CD4-positive, alpha-beta memory T cell (primary cell): Measurements from ENCODE around the gene TAGLN. TPM values are rescaled to one million over a fixed set of nuclear protein-coding genes. Genes with fewer than 3 reads are reported as not detected.
A peak's percentile ranks its signal among the peaks of the same experiment; 100 is the strongest.

Experiments
- CTCF ChIA-PET: fragments of 350-600 bp; sonication (Branson Sonifier 250); formaldehyde crosslinking; loops from one replicate; lab custom pipeline; 2021; ENCODE audit warnings: inconsistent platforms; ENCODE audit not compliant: partially characterized antibody; lab: Charles Lee
- POLR2A ChIA-PET: fragments of 350-600 bp; sonication (Branson Sonifier 250); formaldehyde crosslinking; loops from one replicate; lab custom pipeline; 2021; ENCODE audit not compliant: partially characterized antibody; lab: Charles Lee
- DNase-seq, 5 donors: peaks; one replicate each; pipeline versions ENCODE4 v3.0.0 to v3.0.0-alpha.2; 2020 to 2022; ENCODE audit warnings: mixed read lengths in 1 of 5
- H3K27ac ChIP-seq: one replicate; pipeline ENCODE4 v1.7.0; 2013; ENCODE audit warnings: low read depth, low read length
- H3K27me3 ChIP-seq: 2 replicates; pipeline ENCODE4 v1.7.0; 2013; ENCODE audit warnings: mild to moderate bottlenecking, low read length, moderate library complexity; ENCODE audit not compliant: insufficient read depth
- H3K36me3 ChIP-seq: 2 replicates; pipeline ENCODE4 v1.7.0; 2013; ENCODE audit warnings: mild to moderate bottlenecking, low read length, moderate library complexity; ENCODE audit not compliant: insufficient read depth
- H3K4me1 ChIP-seq: 2 replicates; pipeline ENCODE4 v1.7.0; 2013; ENCODE audit warnings: mild to moderate bottlenecking, low read length, moderate library complexity; ENCODE audit not compliant: insufficient read depth
- H3K4me3 ChIP-seq, 2 donors: one replicate each; pipeline ENCODE4 v1.7.0; 2013; ENCODE audit warnings: low read length in 2 of 2, mild to moderate bottlenecking in 1 of 2
- H3K9me3 ChIP-seq, 2 donors: one replicate each; pipeline ENCODE4 v1.7.0; 2013; ENCODE audit warnings: low read length in 2 of 2, control low read depth in 1 of 2; ENCODE audit not compliant: control insufficient read depth in 1 of 2
- H3K27ac Mint-ChIP-seq, 7 donors: one replicate each; pipeline ENCODE4 v1.8.0; 2020 to 2021; ENCODE audit warnings: mixed read lengths in 7 of 7, mild to moderate bottlenecking in 6 of 7, inconsistent platforms in 3 of 7, moderate library complexity in 3 of 7
- H3K27me3 Mint-ChIP-seq, 2 donors: one replicate each; pipeline ENCODE4 v1.8.0; 2020 to 2021; ENCODE audit warnings: mixed read lengths in 2 of 2
- H3K36me3 Mint-ChIP-seq, 2 donors: one replicate each; pipeline ENCODE4 v1.8.0; 2020 to 2021; ENCODE audit warnings: mixed read lengths in 2 of 2, inconsistent platforms in 1 of 2, mild to moderate bottlenecking in 1 of 2
- H3K4me1 Mint-ChIP-seq, 4 donors: one replicate each; pipeline ENCODE4 v1.8.0; 2020 to 2021; ENCODE audit warnings: mixed read lengths in 4 of 4, mild to moderate bottlenecking in 1 of 4
- H3K4me3 Mint-ChIP-seq, 8 donors: one replicate each; pipeline ENCODE4 v1.8.0; 2020 to 2021; ENCODE audit warnings: mixed read lengths in 8 of 8, mild to moderate bottlenecking in 7 of 8, moderate library complexity in 6 of 8, inconsistent platforms in 3 of 8
- H3K9me3 Mint-ChIP-seq, 8 donors: one replicate each; pipeline ENCODE4 v1.8.0; 2020 to 2021; ENCODE audit warnings: mixed read lengths in 8 of 8, mild to moderate bottlenecking in 5 of 8, inconsistent platforms in 3 of 8, moderate library complexity in 1 of 8
- intact Hi-C: fragments of 100-400 bp; cut with micrococcal nuclease; formaldehyde crosslinking; loops from one replicate; pipeline ENCODE4 v1.15.1; 2023
- polyA plus RNA-seq, 2 donors: library from polyadenylated mRNA; unstranded; fragments of 300-500 nt; fragmentation: Illumina TruSeq; gene quantifications; one replicate each; pipeline ENCODE4 v1.2.3, GENCODE V29; 2021
- total RNA-seq, 2 experiments: library from RNA; stranded (reverse); gene quantifications; one replicate each; pipeline ENCODE4 v1.2.3, GENCODE V29; 2021

The TAGLN gene
- total and polyA plus RNA-seq, 4 experiments from 2014 or later, result 0.15 to 19.7 (median 9.0) TPM

GRCh38 chr11:117189941-117190544 lies 9.1 kb upstream of the TAGLN start:
- Mint-ChIP-seq H3K9me3 (no peaks in the 10 kb centered on the region), H3K4me3 (no peak overlapping the region), H3K27ac (peak overlapping the region in 2 of 7 donors; percentile 59 to 70), H3K4me1 (peaks cover 0 to 17% (median 5%) of the 10 kb centered on the region in 4 donors), H3K27me3 (no peaks in the 10 kb centered on the region), H3K36me3 (peaks cover 5 to 13% of the 10 kb centered on the region in 2 donors)
- Histone ChIP-seq H3K27ac (no peak overlapping the region), H3K4me1 (no peaks in the 10 kb centered on the region), H3K36me3 (peaks cover 8% of the 10 kb centered on the region), H3K9me3 (no peaks in the 10 kb centered on the region), H3K4me3 (no peak overlapping the region), H3K27me3 (no peaks in the 10 kb centered on the region)
- intact Hi-C loops, result no loop called here
- ChIA-PET CTCF (interaction anchor here (1.6 kb wide), 1 partner anchor 9 kb away, joined by 4 read pairs; no protein-coding TSS in a partner anchor), POLR2A (interaction anchor here (0.9 to 4.3 kb wide), 2 partner anchors 11 to 15 kb away, joined by 3 to 20 read pairs; partner anchors contain the start of gene SIDT2)
- no peak for DNase-seq

DNA sequence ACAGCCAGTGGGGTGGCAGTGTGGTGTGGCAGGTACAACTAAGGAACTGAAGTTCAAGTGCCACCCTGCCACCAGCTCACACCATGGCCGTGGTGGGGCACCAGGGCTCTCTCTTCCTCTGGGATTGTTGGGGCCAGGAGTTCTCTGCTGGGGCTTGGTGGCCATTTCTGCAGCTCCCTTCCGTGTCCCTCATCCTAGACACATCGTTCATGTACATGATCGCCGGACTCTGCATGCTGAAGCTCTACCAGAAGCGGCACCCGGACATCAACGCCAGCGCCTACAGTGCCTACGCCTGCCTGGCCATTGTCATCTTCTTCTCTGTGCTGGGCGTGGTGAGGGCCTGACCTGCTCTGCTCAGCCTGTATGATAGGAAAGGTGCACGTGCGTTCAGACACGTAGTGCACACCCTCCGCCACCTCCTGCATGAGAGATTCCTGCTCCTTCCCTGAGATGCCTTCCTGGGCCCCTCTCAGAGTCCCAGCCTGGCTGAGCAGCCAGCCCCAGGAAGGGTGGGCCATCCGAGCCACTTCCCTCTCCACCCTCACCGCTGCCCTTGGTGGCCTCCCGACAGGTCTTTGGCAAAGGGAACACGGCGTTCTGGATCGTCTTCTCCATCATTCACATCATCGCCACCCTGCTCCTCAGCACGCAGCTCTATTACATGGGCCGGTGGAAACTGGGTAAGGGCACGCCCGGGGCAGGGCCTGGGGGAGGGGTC lies 7.3 kb upstream of the TAGLN start:
- no peaks in the 10 kb centered on the region for H3K4me1 ChIP-seq
- H3K36me3 ChIP-seq, result peaks cover 8% of the 10 kb centered on the region
- intact Hi-C loops, result no loop called here
- Mint-ChIP-seq H3K36me3 (peaks cover 5 to 10% of the 10 kb centered on the region in 2 donors), H3K9me3 (no peaks in the 10 kb centered on the region), H3K27me3 (no peaks in the 10 kb centered on the region), H3K27ac (peak overlapping the region in 3 of 7 donors; percentile 27 to 53 (median 43)), H3K4me3 (peak overlapping the region in 1 of 8 donors; percentile 41), H3K4me1 (peaks cover 0 to 20% (median 7%) of the 10 kb centered on the region in 4 donors)
- no peak overlapping the region for H3K4me3 ChIP-seq
- POLR2A ChIA-PET, result interaction anchor here (1.2 to 4.3 kb wide), 2 partner anchors 12 to 38 kb away, joined by 3 to 20 read pairs; partner anchors contain the start of gene SIDT2
- H3K27me3 ChIP-seq, result no peaks in the 10 kb centered on the region
- CTCF ChIA-PET, result interaction anchor here (1.6 kb wide), 1 partner anchor 11 kb away, joined by 4 read pairs; no protein-coding TSS in a partner anchor
- no peak for DNase-seq
- no peaks in the 10 kb centered on the region for H3K9me3 ChIP-seq
- H3K27ac ChIP-seq, result no peak overlapping the region

DNA sequence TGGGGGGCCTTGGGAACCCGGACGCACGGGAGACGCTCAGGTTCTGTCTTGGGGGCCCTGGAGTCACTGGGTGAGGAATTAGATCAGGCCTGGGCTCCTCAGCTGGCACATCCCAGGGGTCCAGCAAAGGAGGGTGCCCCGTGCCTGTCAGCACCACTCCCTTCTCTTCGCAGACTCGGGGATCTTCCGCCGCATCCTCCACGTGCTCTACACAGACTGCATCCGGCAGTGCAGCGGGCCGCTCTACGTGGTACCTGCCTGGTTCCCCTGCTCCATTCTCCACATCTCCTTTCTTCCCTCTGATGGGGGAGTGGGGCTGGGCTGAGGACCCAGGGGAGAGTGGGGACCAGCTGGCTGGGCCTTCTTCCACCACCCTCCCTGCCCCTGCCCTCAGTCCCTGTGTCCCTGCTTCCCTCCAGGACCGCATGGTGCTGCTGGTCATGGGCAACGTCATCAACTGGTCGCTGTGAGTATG lies 6.7 kb upstream of the TAGLN start:
- no peaks in the 10 kb centered on the region for H3K27me3 Mint-ChIP-seq
- POLR2A ChIA-PET, result interaction anchor here (4.3 kb wide), 1 partner anchor 13 kb away, joined by 20 read pairs; the partner anchor contains the start of gene SIDT2
- peaks cover 8% of the 10 kb centered on the region for H3K36me3 ChIP-seq

GRCh38 chr11:117193130-117194020 lies 5.8 kb upstream of the TAGLN start:
- no peaks in the 10 kb centered on the region for H3K4me1 ChIP-seq
- CTCF ChIA-PET, result no interaction called here
- peak overlapping the region; percentile 5 to 70 (median 46) for H3K27ac Mint-ChIP-seq

More for the DNA sequence above, 6.7 kb upstream of the TAGLN start:
- Histone ChIP-seq H3K4me3 (no peak overlapping the region), H3K27ac (no peak overlapping the region), H3K27me3 (no peaks in the 10 kb centered on the region), H3K9me3 (no peaks in the 10 kb centered on the region), H3K4me1 (no peaks in the 10 kb centered on the region)
- Mint-ChIP-seq H3K36me3 (peaks cover 5 to 12% of the 10 kb centered on the region in 2 donors), H3K27ac (peak overlapping the region in 2 of 7 donors; percentile 34 to 53), H3K4me3 (no peak overlapping the region), H3K4me1 (peaks cover 0 to 20% (median 7%) of the 10 kb centered on the region in 4 donors), H3K9me3 (no peaks in the 10 kb centered on the region)
- no peak for DNase-seq
- intact Hi-C loops, result no loop called here
- CTCF ChIA-PET, result no interaction called here

GRCh38 chr11:117194267-117194666 lies 4.9 kb upstream of the TAGLN start:
- Mint-ChIP-seq H3K9me3 (no peaks in the 10 kb centered on the region), H3K36me3 (peaks cover under 1 to 17% of the 10 kb centered on the region in 2 donors), H3K27ac (peak overlapping the region in 1 of 7 donors; percentile 58), H3K4me3 (no peak overlapping the region), H3K4me1 (peaks cover 0 to 20% (median 7%) of the 10 kb centered on the region in 4 donors), H3K27me3 (no peaks in the 10 kb centered on the region)
- ChIA-PET POLR2A (interaction anchor here (0.9 to 3.2 kb wide), 3 partner anchors 9 to 50 kb away, joined by 3 to 17 read pairs (median 4); partner anchors contain the start of genes PAFAH1B2 and SIDT2), CTCF (interaction anchor here (1.3 to 1.8 kb wide), 2 partner anchors 49 to 88 kb away, joined by 3 to 5 read pairs; no protein-coding TSS in a partner anchor)
- Histone ChIP-seq H3K27me3 (no peaks in the 10 kb centered on the region), H3K9me3 (no peaks in the 10 kb centered on the region), H3K27ac (no peak overlapping the region), H3K4me1 (no peaks in the 10 kb centered on the region), H3K4me3 (no peak overlapping the region), H3K36me3 (no peaks in the 10 kb centered on the region)
- DNase-seq, result no peak
- intact Hi-C loops, result no loop called here

More at GRCh38 chr11:117193130-117194020, 5.8 kb upstream of the TAGLN start:
- no peak overlapping the region for H3K27ac ChIP-seq
- intact Hi-C loops, result no loop called here
- Mint-ChIP-seq H3K27me3 (no peaks in the 10 kb centered on the region), H3K36me3 (peaks cover 5 to 17% of the 10 kb centered on the region in 2 donors), H3K9me3 (no peaks in the 10 kb centered on the region), H3K4me1 (peaks cover 0 to 20% (median 7%) of the 10 kb centered on the region in 4 donors), H3K4me3 (no peak overlapping the region)
- no peak for DNase-seq
- H3K9me3 ChIP-seq, result no peaks in the 10 kb centered on the region
- POLR2A ChIA-PET, result interaction anchor here (0.9 to 3.2 kb wide), 2 partner anchors 14 to 49 kb away, joined by 3 to 17 read pairs; partner anchors contain the start of genes PAFAH1B2 and SIDT2
- no peaks in the 10 kb centered on the region for H3K27me3 ChIP-seq
- no peak overlapping the region for H3K4me3 ChIP-seq
- H3K36me3 ChIP-seq, result peaks cover 8% of the 10 kb centered on the region

DNA sequence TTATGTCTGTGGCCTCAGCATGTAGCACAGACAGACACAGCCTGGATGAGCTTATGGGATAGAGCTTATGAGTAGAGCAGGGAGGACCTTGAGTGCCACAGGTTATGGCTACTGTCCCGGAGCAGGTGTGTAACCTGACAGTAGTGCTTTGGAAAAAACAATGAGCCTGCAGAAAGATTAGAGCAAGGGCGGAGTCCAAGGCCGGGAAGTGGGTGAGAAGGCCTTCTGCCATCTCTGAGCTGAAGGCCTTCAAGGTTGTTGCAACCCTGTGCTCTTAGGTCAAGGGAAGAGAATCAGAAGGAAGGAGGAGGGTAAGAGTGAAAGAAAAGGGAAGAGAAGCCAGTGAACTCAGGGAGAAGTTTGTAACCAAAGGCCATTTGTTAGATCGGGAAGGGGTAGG lies 3.9 kb upstream of the TAGLN start:
- no peak overlapping the region for H3K4me3 Mint-ChIP-seq
- CTCF ChIA-PET, result interaction anchor here (1.0 to 1.8 kb wide), 4 partner anchors 16 to 643 kb away, joined by 3 to 5 read pairs (median 4); partner anchors contain the start of gene SIDT2
- H3K36me3 Mint-ChIP-seq, result peaks cover 0 to 17% of the 10 kb centered on the region in 2 donors
- intact Hi-C loops, result no loop called here
- no peak for DNase-seq
- H3K27ac Mint-ChIP-seq, result peak overlapping the region in 6 of 7 donors; percentile 54 to 87 (median 58)
- H3K4me3 ChIP-seq, result no peak overlapping the region
- peaks cover 0 to 20% (median 7%) of the 10 kb centered on the region in 4 donors for H3K4me1 Mint-ChIP-seq
- POLR2A ChIA-PET, result interaction anchor here (0.7 to 3.2 kb wide), 3 partner anchors 8 to 16 kb away, joined by 3 to 17 read pairs (median 4); partner anchors contain the start of gene SIDT2
- H3K27me3 Mint-ChIP-seq, result no peaks in the 10 kb centered on the region
- no peaks in the 10 kb centered on the region for H3K9me3 ChIP-seq
- H3K27ac ChIP-seq, result no peak overlapping the region
- H3K27me3 ChIP-seq, result no peaks in the 10 kb centered on the region
- H3K9me3 Mint-ChIP-seq, result no peaks in the 10 kb centered on the region
- H3K36me3 ChIP-seq, result no peaks in the 10 kb centered on the region
- H3K4me1 ChIP-seq, result no peaks in the 10 kb centered on the region
